Esophagus muscularis mucosa (tissue), 4 donors: ENCODE data around the gene MAPK9. TPM values are rescaled to one million over a fixed set of nuclear protein-coding genes. Genes with fewer than 3 reads are reported as not detected.

Experiments used
- DNase-seq: peaks from one replicate; pipeline ENCODE4 v3.0.0-alpha.2; 2017; ENCODE audit errors: extremely low spot score
- H3K27ac ChIP-seq, 4 donors: fragments of 200-600 bp; sonication (generic); replicated peaks in 1 of 4; 1 replicate in 3 of 4; 2 replicates in 1 of 4; pipeline ENCODE4 v1.5.1; 2016 to 2019; ENCODE audit warnings: mild to moderate bottlenecking in 1 of 4
- H3K27me3 ChIP-seq, 4 donors: fragments of 200-600 bp; sonication (generic); one replicate each; pipeline versions ENCODE4 v1.5.1 to v1.6.0; 2016 to 2019
- H3K36me3 ChIP-seq, 4 donors: fragments of 200-600 bp; sonication (generic); one replicate each; pipeline ENCODE4 v1.5.1; 2016 to 2019
- H3K4me1 ChIP-seq, 4 donors: fragments of 200-600 bp; sonication (generic); one replicate each; pipeline ENCODE4 v1.5.1; 2016 to 2019
- H3K4me3 ChIP-seq, 4 donors: fragments of 200-600 bp; sonication (generic); 1 replicate in 2 of 4; 2 replicates in 2 of 4; pipeline ENCODE4 v1.5.1; 2016 to 2019; ENCODE audit warnings: mild to moderate bottlenecking in 4 of 4, moderate library complexity in 1 of 4
- H3K9me3 ChIP-seq, 4 donors: fragments of 200-600 bp; sonication (generic); 1 replicate in 3 of 4; 2 replicates in 1 of 4; pipeline ENCODE4 v1.5.1; 2016 to 2019
- CTCF ChIP-seq, 3 experiments: fragments of 200-600 bp in 2 of 3; fragments of 450-650 bp in 1 of 3; sonication (generic) in 2 of 3; IDR thresholded peaks; one replicate each; pipeline ENCODE4 v1.5.1; 2017 to 2019; ENCODE audit warnings: antibody characterized with exemption in 3 of 3, mild to moderate bottlenecking in 2 of 3, moderate library complexity in 1 of 3
- EP300 ChIP-seq: sonication (generic); formaldehyde crosslinking; IDR thresholded peaks from one replicate; pipeline ENCODE4 v1.6.1; 2017; ENCODE audit warnings: antibody characterized with exemption
- POLR2A ChIP-seq: fragments of 450-650 bp; IDR thresholded peaks from one replicate; pipeline ENCODE4 v1.6.1; 2017; ENCODE audit warnings: antibody characterized with exemption, moderate library complexity, mild to moderate bottlenecking, low read depth
- POLR2AphosphoS5 ChIP-seq, 2 donors: sonication (generic); formaldehyde crosslinking; IDR thresholded peaks; one replicate each; pipeline ENCODE4 v1.6.1; 2017; ENCODE audit warnings: antibody characterized with exemption in 2 of 2
- WGBS: methylation state at CpG from one replicate; pipeline ENCODE4 v1.1.5; 2018; 5-methylcytosine and 5-hydroxymethylcytosine counted together
- intact Hi-C: fragments of 100-400 bp; cut with DNase I; formaldehyde crosslinking; loops from one replicate; pipeline ENCODE4 v1.15.1; 2023
- total RNA-seq, 4 donors: library from RNA; depleted of rRNA; stranded (reverse); fragments of >200 nt; gene quantifications; one replicate each; pipeline versions ENCODE4 v1.1.0 to v1.2.1, GENCODE V29; 2016

MAPK9 gene
- total RNA-seq, 4 donors from 2014 or later, result 36.4 to 42.3 (median 37.8) TPM

- WGBS, result 88% methylated on average over 4 of the region's 4 CpGs
- Histone ChIP-seq H3K27ac (no peak overlapping the region), H3K4me3 (no peak overlapping the region), H3K9me3 (no peaks in the 10 kb centered on the region), H3K36me3 (no peaks in the 10 kb centered on the region), H3K4me1 (no peaks in the 10 kb centered on the region), H3K27me3 (peaks cover 0 to 22% (median 0%) of the 10 kb centered on the region in 4 donors)
- intact Hi-C loops, result no loop called here
- no peak for DNase-seq
- no peak for TF ChIP-seq POLR2AphosphoS5 (IDR thresholded peaks at IDR 0.05)
- no peak for TF ChIP-seq POLR2A
- TF ChIP-seq EP300, result no peak
- no peak for TF ChIP-seq CTCF (IDR thresholded peaks at IDR 0.05)
These were observed 93.7 kb downstream of the MAPK9 start for GRCh38 chr5:180198208-180198607.

- WGBS, result 72% methylated on average over 9 of the region's 14 CpGs
- Histone ChIP-seq H3K4me1 (no peaks in the 10 kb centered on the region), H3K27ac (no peak overlapping the region), H3K4me3 (no peak overlapping the region), H3K9me3 (no peaks in the 10 kb centered on the region), H3K27me3 (peaks cover 0 to 22% (median 0%) of the 10 kb centered on the region in 4 donors), H3K36me3 (no peaks in the 10 kb centered on the region)
- no peak for DNase-seq
- TF ChIP-seq POLR2AphosphoS5 (IDR thresholded peaks at IDR 0.05), result no peak
- no peak for TF ChIP-seq POLR2A
- no peak for TF ChIP-seq EP300
- no peak for TF ChIP-seq CTCF (IDR thresholded peaks at IDR 0.05)
- intact Hi-C loops, result no loop called here
These were observed 94.7 kb downstream of the MAPK9 start for GRCh38 chr5:180197016-180197702.

- DNase-seq, result no peak
- no peak overlapping the region for H3K27ac ChIP-seq
- no peaks in the 10 kb centered on the region for H3K4me1 ChIP-seq
- no peak overlapping the region for H3K4me3 ChIP-seq
- H3K9me3 ChIP-seq, result no peaks in the 10 kb centered on the region
- 84% methylated on average over 34 of the region's 34 CpGs for WGBS
- intact Hi-C loops, result no loop called here
- H3K27me3 ChIP-seq, result peaks cover 0 to 14% (median 0%) of the 10 kb centered on the region in 4 donors
- TF ChIP-seq EP300, result no peak
- TF ChIP-seq POLR2A, result no peak
- no peak for TF ChIP-seq CTCF (IDR thresholded peaks at IDR 0.05)
- no peak for TF ChIP-seq POLR2AphosphoS5 (IDR thresholded peaks at IDR 0.05)
- no peaks in the 10 kb centered on the region for H3K36me3 ChIP-seq
These were observed 97.2 kb downstream of the MAPK9 start for GRCh38 chr5:180194410-180195345.

- H3K4me3 ChIP-seq, result no peak overlapping the region
- H3K27ac ChIP-seq, result no peak overlapping the region
These were observed 98.0 kb downstream of the MAPK9 start for GRCh38 chr5:180193749-180194375.

More at GRCh38 chr5:180193749-180194375, 98.0 kb downstream of the MAPK9 start:
- no peaks in the 10 kb centered on the region for H3K9me3 ChIP-seq
- TF ChIP-seq POLR2AphosphoS5 (IDR thresholded peaks at IDR 0.05) (no peak), POLR2A (no peak), CTCF (IDR thresholded peaks at IDR 0.05) (no peak), EP300 (no peak)
- no peaks in the 10 kb centered on the region for H3K36me3 ChIP-seq
- WGBS, result 95% methylated on average over 24 of the region's 24 CpGs
- DNase-seq, result no peak
- peaks cover 0 to 6% (median 0%) of the 10 kb centered on the region in 4 donors for H3K27me3 ChIP-seq
- intact Hi-C loops, result no loop called here
- H3K4me1 ChIP-seq, result no peaks in the 10 kb centered on the region
